GM12878 (cell line): Measurements from ENCODE around the gene GEMIN7. TPM values are rescaled to one million over a fixed set of nuclear protein-coding genes. Genes with fewer than 3 reads are reported as not detected.

Experiments used
- ATAC-seq: fragments of 200-7000 bp; cut with Tn5 transposase; 3 replicates; pipeline ENCODE4 v1.9.1; 2020; ENCODE audit warnings: mild to moderate bottlenecking, moderate library complexity
- BruUV-seq: library from RNA; stranded (reverse); fragments of 400-500 nt; replicated peaks from 2 replicates; lab custom pipeline; 2021; lab: Mats Ljungman, UMichigan
- CTCF ChIA-PET: fragments of 300-600 bp; sonication (Branson Sonifier 250); formaldehyde crosslinking; extraction: SDS; loops from one replicate; lab custom pipeline; 2021; ENCODE audit warnings: inconsistent platforms; lab: Yijun Ruan, JAX
- POLR2A ChIA-PET: fragments of 350-600 bp; formaldehyde crosslinking; extraction: SDS; loops from one replicate; lab custom pipeline; 2021; ENCODE audit warnings: inconsistent platforms; lab: Charles Lee
- RAD21 ChIA-PET: fragments of 300-600 bp; sonication (Branson Sonifier 250); formaldehyde crosslinking; loops from one replicate; lab custom pipeline; 2023; ENCODE audit warnings: antibody characterized with exemption; ENCODE audit not compliant: unreplicated experiment; lab: Charles Lee
- SMC1A ChIA-PET: fragments of 300-600 bp; sonication (Branson Sonifier 250); formaldehyde crosslinking; loops from one replicate; lab custom pipeline; 2023; ENCODE audit not compliant: unreplicated experiment, uncharacterized antibody; lab: Charles Lee
- DNase-seq: peaks from one replicate; pipeline ENCODE4 v3.0.0-alpha.2; 2011; ENCODE audit warnings: low read depth, low spot score
- FAIRE-seq: peaks from 3 replicates; lab custom pipeline; 2011; peaks lifted over from hg19 to GRCh38; lab: Jason Lieb, UNC
- H2AFZ ChIP-seq: 2 replicates; pipeline ENCODE4 v1.6.0; 2011; ENCODE audit warnings: low read depth, low read length, control low read depth; ENCODE audit not compliant: control insufficient read depth
- H3K27ac ChIP-seq: 2 replicates; pipeline ENCODE4 v1.5.1; 2011; ENCODE audit warnings: control low read depth; ENCODE audit not compliant: control insufficient read depth, insufficient read depth
- H3K27me3 ChIP-seq, 2 experiments: replicated peaks in 1 of 2; 2 replicates each; pipeline versions ENCODE4 v1.6.0 to v1.6.1; 2011; ENCODE audit warnings: low read length in 1 of 2; ENCODE audit not compliant: control insufficient read depth in 2 of 2, insufficient read depth in 2 of 2
- H3K36me3 ChIP-seq, 2 experiments: 2 replicates each; pipeline ENCODE4 v1.5.1; 2011; ENCODE audit warnings: low read length in 1 of 2; ENCODE audit not compliant: control insufficient read depth in 2 of 2, insufficient read depth in 2 of 2
- H3K4me1 ChIP-seq: 2 replicates; pipeline ENCODE4 v1.6.1; 2011; ENCODE audit warnings: mild to moderate bottlenecking, low read length, moderate library complexity, mixed read lengths; ENCODE audit not compliant: control insufficient read depth, insufficient read depth
- H3K4me2 ChIP-seq: 2 replicates; pipeline ENCODE4 v1.6.0; 2011; ENCODE audit warnings: control low read depth; ENCODE audit not compliant: control insufficient read depth, insufficient read depth
- H3K4me3 ChIP-seq: fragments of 200-600 bp; sonication (generic); 2 replicates; pipeline ENCODE4 v1.5.1; 2016
- H3K79me2 ChIP-seq: 2 replicates; pipeline ENCODE4 v1.6.0; 2011; ENCODE audit warnings: low read length; ENCODE audit not compliant: control insufficient read depth, insufficient read depth
- H3K9ac ChIP-seq: 2 replicates; pipeline ENCODE4 v1.8.0; 2011; ENCODE audit warnings: low read length, control low read depth, mixed read lengths; ENCODE audit not compliant: control insufficient read depth, insufficient read depth
- H3K9me3 ChIP-seq: replicated peaks from 3 replicates; pipeline ENCODE4 v1.5.1; 2011; ENCODE audit warnings: mild to moderate bottlenecking, low read length; ENCODE audit not compliant: control insufficient read depth, insufficient read depth
- H4K20me1 ChIP-seq: 2 replicates; pipeline ENCODE4 v1.6.0; 2011; ENCODE audit not compliant: control insufficient read depth, insufficient read depth
- HDAC6 ChIP-seq: fragments of 200-600 bp; sonication (generic); IDR thresholded peaks from one replicate; pipeline ENCODE4 v1.8.0; 2017; ENCODE audit warnings: antibody characterized with exemption; ENCODE audit not compliant: unreplicated experiment
- WGBS: methylation state at CpG from one replicate; pipeline ENCODE4 v1.1.6; 2016; ENCODE audit warnings: low lambda C conversion rate; ENCODE audit not compliant: insufficient replicate concordance, insufficient coverage; ENCODE audit errors: missing lambda C conversion rate; 5-methylcytosine and 5-hydroxymethylcytosine counted together
- in situ Hi-C: fragments of 300-500 bp; cut with MboI; formaldehyde crosslinking; loops from 9 replicates; pipeline ENCODE4 v1.14.3; 2018; ENCODE audit warnings: mixed read lengths
- intact Hi-C: fragments of 100-400 bp; cut with micrococcal nuclease; formaldehyde crosslinking; loops from one replicate; pipeline ENCODE4 v1.14.2; 2022; ENCODE audit not compliant: unreplicated experiment
- polyA plus RNA-seq, 11 experiments: library from polyadenylated mRNA; depleted of rRNA in 4 of 11; unstranded in 6 of 11; stranded (reverse) in 5 of 11; fragments of >200 nt; fragmentation: Nextera tagmentation in 4 of 11; fragmentation: Illumina TruSeq in 1 of 11; extraction: Ambion mirVana in 4 of 11; extraction: Trizol in 1 of 11; gene quantifications; 1 replicate in 1 of 11; 2 replicates in 10 of 11; pipeline versions ENCODE4 v1.2.1 to v1.2.3, GENCODE V29; 2011 to 2016; ENCODE audit warnings: inconsistent platforms in 2 of 11, missing spikeins in 2 of 11, low read depth in 1 of 11
- total RNA-seq, 4 experiments: library from RNA; depleted of rRNA in 3 of 4; stranded (reverse); fragments of >200 nt in 3 of 4; fragmentation: Illumina TruSeq in 1 of 4; extraction: Trizol in 1 of 4; gene quantifications; 2 replicates each; pipeline versions ENCODE4 v1.2.1 to v1.2.3, GENCODE V29; 2013 to 2021
- TF ChIP-seq, protein P1 (sequence below): fragments of 450-650 bp; IDR thresholded peaks from 2 replicates; pipeline ENCODE4 v1.6.1; 2017; ENCODE audit warnings: mild to moderate bottlenecking, low read depth, inconsistent platforms; ENCODE audit not compliant: poor library complexity, severe bottlenecking
- TF ChIP-seq, protein P2 (sequence below): fragments of 450-650 bp; IDR thresholded peaks from 2 replicates; pipeline ENCODE4 v1.6.1; 2017; ENCODE audit warnings: mild to moderate bottlenecking, moderate library complexity

GEMIN7 gene
- total and polyA plus RNA-seq, 10 of the 15 experiments (the other 5 are each of a cell fraction or from before 2014, with no cell fraction given) = 21.1 to 76.7 (median 44.9) TPM

DNA sequence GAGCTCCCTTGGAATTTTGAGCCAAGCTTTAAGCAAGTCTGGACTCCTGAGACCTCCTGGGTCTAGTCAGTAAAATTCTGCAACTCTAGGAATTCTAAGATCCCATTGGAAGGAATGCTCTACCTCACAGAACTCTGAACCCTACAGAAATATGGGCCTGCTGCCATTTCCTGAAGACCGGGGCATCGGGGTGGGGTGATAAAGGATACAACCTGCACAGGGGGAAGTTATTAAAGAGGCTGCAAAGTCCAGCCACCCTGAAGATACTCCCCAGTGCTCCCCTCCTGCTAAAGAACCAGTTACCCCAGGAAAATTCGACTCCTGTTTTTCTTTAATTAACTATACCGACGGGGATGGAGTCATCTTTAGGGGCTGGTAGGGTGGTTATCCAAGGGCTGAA lies 11.5 kb downstream of the GEMIN7 start:
- no peak overlapping the region for H3K4me3 ChIP-seq
- peaks cover 9% of the 10 kb centered on the region for H3K4me1 ChIP-seq
- no peak for ATAC-seq
- no peaks in the 10 kb centered on the region for H4K20me1 ChIP-seq
- H3K27me3 ChIP-seq = no peaks in the 10 kb centered on the region
- H3K4me2 ChIP-seq = no peak overlapping the region
- intact Hi-C loops = loop anchor here (5.0 to 10.0 kb wide), 3 partner anchors 87 to 394 kb away; partner anchors contain the start of genes BLOC1S3 and TRAPPC6A
- SMC1A ChIA-PET = interaction anchor here (1.7 to 2.4 kb wide), 4 partner anchors 10 to 88 kb away, joined by 4 to 7 read pairs (median 6); partner anchors contain the start of gene BLOC1S3
- TF ChIP-seq, protein P1, sequence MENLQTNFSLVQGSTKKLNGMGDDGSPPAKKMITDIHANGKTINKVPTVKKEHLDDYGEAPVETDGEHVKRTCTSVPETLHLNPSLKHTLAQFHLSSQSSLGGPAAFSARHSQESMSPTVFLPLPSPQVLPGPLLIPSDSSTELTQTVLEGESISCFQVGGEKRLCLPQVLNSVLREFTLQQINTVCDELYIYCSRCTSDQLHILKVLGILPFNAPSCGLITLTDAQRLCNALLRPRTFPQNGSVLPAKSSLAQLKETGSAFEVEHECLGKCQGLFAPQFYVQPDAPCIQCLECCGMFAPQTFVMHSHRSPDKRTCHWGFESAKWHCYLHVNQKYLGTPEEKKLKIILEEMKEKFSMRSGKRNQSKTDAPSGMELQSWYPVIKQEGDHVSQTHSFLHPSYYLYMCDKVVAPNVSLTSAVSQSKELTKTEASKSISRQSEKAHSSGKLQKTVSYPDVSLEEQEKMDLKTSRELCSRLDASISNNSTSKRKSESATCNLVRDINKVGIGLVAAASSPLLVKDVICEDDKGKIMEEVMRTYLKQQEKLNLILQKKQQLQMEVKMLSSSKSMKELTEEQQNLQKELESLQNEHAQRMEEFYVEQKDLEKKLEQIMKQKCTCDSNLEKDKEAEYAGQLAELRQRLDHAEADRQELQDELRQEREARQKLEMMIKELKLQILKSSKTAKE = no peak
- TF ChIP-seq, protein P2, sequence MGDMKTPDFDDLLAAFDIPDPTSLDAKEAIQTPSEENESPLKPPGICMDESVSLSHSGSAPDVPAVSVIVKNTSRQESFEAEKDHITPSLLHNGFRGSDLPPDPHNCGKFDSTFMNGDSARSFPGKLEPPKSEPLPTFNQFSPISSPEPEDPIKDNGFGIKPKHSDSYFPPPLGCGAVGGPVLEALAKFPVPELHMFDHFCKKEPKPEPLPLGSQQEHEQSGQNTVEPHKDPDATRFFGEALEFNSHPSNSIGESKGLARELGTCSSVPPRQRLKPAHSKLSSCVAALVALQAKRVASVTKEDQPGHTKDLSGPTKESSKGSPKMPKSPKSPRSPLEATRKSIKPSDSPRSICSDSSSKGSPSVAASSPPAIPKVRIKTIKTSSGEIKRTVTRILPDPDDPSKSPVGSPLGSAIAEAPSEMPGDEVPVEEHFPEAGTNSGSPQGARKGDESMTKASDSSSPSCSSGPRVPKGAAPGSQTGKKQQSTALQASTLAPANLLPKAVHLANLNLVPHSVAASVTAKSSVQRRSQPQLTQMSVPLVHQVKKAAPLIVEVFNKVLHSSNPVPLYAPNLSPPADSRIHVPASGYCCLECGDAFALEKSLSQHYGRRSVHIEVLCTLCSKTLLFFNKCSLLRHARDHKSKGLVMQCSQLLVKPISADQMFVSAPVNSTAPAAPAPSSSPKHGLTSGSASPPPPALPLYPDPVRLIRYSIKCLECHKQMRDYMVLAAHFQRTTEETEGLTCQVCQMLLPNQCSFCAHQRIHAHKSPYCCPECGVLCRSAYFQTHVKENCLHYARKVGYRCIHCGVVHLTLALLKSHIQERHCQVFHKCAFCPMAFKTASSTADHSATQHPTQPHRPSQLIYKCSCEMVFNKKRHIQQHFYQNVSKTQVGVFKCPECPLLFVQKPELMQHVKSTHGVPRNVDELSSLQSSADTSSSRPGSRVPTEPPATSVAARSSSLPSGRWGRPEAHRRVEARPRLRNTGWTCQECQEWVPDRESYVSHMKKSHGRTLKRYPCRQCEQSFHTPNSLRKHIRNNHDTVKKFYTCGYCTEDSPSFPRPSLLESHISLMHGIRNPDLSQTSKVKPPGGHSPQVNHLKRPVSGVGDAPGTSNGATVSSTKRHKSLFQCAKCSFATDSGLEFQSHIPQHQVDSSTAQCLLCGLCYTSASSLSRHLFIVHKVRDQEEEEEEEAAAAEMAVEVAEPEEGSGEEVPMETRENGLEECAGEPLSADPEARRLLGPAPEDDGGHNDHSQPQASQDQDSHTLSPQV = no peak
- TF ChIP-seq HDAC6 = no peak
- TF ChIP-seq, all 136 proteins: peak for 0
- DNase-seq (no peak), FAIRE-seq (no peak)
- CTCF ChIA-PET = interaction anchor here (1.1 to 3.1 kb wide), 2 partner anchors 10 to 34 kb away, joined by 4 to 12 read pairs; no protein-coding TSS in a partner anchor
- Histone ChIP-seq H3K36me3 (peaks cover 8 to 15% of the 10 kb centered on the region in 2 experiments), H3K27ac (no peak overlapping the region), H3K9ac (no peak overlapping the region), H3K79me2 (peaks cover 34% of the 10 kb centered on the region), H3K9me3 (peaks cover 2% of the 10 kb centered on the region; the same call in 2 of the 3 replicates), H2AFZ (no peak overlapping the region)
- POLR2A ChIA-PET = interaction anchor here (1.8 to 3.0 kb wide), 2 partner anchors 16 to 46 kb away, joined by 4 to 25 read pairs; no protein-coding TSS in a partner anchor
- RAD21 ChIA-PET = no interaction called here
- no TSS peak for BruUV-seq
- in situ Hi-C loops = no loop called here
- 98% methylated on average over 5 of the region's 5 CpGs for WGBS
